Skin of body (tissue), 2 donors: Measurements from ENCODE around the gene ZNF467. TPM values are rescaled to one million over a fixed set of nuclear protein-coding genes. Genes with fewer than 3 reads are reported as not detected.

Source experiments
- DNase-seq: peaks from one replicate; lab custom pipeline; 2025; lab: John Stamatoyannopoulos, UW
- total RNA-seq: library from RNA; depleted of rRNA; stranded (reverse); fragments of >200 nt; gene quantifications from one replicate; pipeline ENCODE4 v1.2.3, GENCODE V29; 2014

The ZNF467 gene
- total RNA-seq, 1 donor from 2014 or later: 3.6 TPM

GRCh38 chr7:149715476-149715875 is 57.9 kb downstream of the ZNF467 start:
- DNase-seq: no peak

GRCh38 chr7:149714910-149715471 is 58.4 kb downstream of the ZNF467 start:
- DNase-seq: no peak

Other genes starting within 250 kb of the ZNF467 start
- 11.4 TPM for gene ZNF862, start 64.8 kb upstream of the ZNF467 start, total RNA-seq
- 4.1 TPM for gene ATP6V0E2, start 100.4 kb upstream of the ZNF467 start, total RNA-seq